WTC11 (cell line): ENCODE results near the gene GZMM.

Experiments
- CTCF ChIP-seq: fragments of 200-600 bp; IDR thresholded peaks from 2 replicates; pipeline ENCODE4 v1.8.0; 2022; ENCODE audit warnings: antibody characterized with exemption
- ESRRA ChIP-seq: sonication (generic); formaldehyde crosslinking; IDR thresholded peaks from 2 replicates; pipeline ENCODE4 v1.8.1; 2022; ENCODE audit warnings: mild to moderate bottlenecking, missing genetic modification reagents, borderline replicate concordance
- NFE2L1 ChIP-seq: sonication (generic); formaldehyde crosslinking; IDR thresholded peaks from 2 replicates; pipeline ENCODE4 v1.8.1; 2023; ENCODE audit warnings: missing genetic modification reagents
- PRRX2 ChIP-seq: fragments of 250-450 bp; sonication (Bioruptor Pico); IDR thresholded peaks from 2 replicates; pipeline ENCODE4 v1.8.0; 2021; ENCODE audit warnings: mild to moderate bottlenecking
- SP1 ChIP-seq: sonication (generic); formaldehyde crosslinking; conservative IDR thresholded peaks from 2 replicates; pipeline ENCODE4 v1.8.1; 2022; ENCODE audit warnings: missing genetic modification reagents
- TP53 ChIP-seq: sonication (generic); formaldehyde crosslinking; IDR thresholded peaks from 2 replicates; pipeline ENCODE4 v1.8.1; 2023; ENCODE audit warnings: mild to moderate bottlenecking, missing genetic modification reagents
- USF1 ChIP-seq: sonication (generic); formaldehyde crosslinking; IDR thresholded peaks from 2 replicates; pipeline ENCODE4 v1.8.0; 2022; ENCODE audit warnings: mild to moderate bottlenecking, missing genetic modification reagents
- USF2 ChIP-seq: sonication (generic); formaldehyde crosslinking; IDR thresholded peaks from 2 replicates; pipeline ENCODE4 v1.8.1; 2023; ENCODE audit warnings: mild to moderate bottlenecking, missing genetic modification reagents, moderate library complexity
- ZNF671 ChIP-seq: fragments of 250-450 bp; sonication (Bioruptor Pico); IDR thresholded peaks from 2 replicates; pipeline ENCODE4 v1.8.0; 2021; ENCODE audit warnings: mild to moderate bottlenecking
- TF ChIP-seq, protein P1 (sequence below): sonication (generic); formaldehyde crosslinking; IDR thresholded peaks from 2 replicates; pipeline ENCODE4 v1.8.0; 2022; ENCODE audit warnings: mild to moderate bottlenecking, missing genetic modification reagents
- TF ChIP-seq, protein P2 (sequence below): sonication (generic); formaldehyde crosslinking; IDR thresholded peaks from 2 replicates; pipeline ENCODE4 v1.8.1; 2022; ENCODE audit warnings: mild to moderate bottlenecking, moderate library complexity, missing genetic modification reagents

- TF ChIP-seq USF1 (no peak), CTCF (no peak), PRRX2 (CRISPR knock-in tag) (no peak), ESRRA (CRISPR knock-in tag) (no peak), NFE2L1 (CRISPR knock-in tag) (no peak), ZNF671 (no peak), SP1 (CRISPR knock-in tag) (no peak), TP53 (no peak), USF2 (CRISPR knock-in tag) (no peak)
- TF ChIP-seq, protein P1, sequence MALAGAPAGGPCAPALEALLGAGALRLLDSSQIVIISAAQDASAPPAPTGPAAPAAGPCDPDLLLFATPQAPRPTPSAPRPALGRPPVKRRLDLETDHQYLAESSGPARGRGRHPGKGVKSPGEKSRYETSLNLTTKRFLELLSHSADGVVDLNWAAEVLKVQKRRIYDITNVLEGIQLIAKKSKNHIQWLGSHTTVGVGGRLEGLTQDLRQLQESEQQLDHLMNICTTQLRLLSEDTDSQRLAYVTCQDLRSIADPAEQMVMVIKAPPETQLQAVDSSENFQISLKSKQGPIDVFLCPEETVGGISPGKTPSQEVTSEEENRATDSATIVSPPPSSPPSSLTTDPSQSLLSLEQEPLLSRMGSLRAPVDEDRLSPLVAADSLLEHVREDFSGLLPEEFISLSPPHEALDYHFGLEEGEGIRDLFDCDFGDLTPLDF (CRISPR knock-in tag) = no peak
- TF ChIP-seq, protein P2, sequence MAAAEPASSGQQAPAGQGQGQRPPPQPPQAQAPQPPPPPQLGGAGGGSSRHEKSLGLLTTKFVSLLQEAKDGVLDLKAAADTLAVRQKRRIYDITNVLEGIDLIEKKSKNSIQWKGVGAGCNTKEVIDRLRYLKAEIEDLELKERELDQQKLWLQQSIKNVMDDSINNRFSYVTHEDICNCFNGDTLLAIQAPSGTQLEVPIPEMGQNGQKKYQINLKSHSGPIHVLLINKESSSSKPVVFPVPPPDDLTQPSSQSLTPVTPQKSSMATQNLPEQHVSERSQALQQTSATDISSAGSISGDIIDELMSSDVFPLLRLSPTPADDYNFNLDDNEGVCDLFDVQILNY (CRISPR knock-in tag) = no peak
Measured at GRCh38 chr19:534088-534487, 9.8 kb upstream of the GZMM start.
